Measurements from ENCODE around the gene RPS19BP1. TPM values are rescaled to one million over a fixed set of nuclear protein-coding genes. Genes with fewer than 3 reads are reported as not detected.
A peak's percentile ranks its signal among the peaks of the same experiment; 100 is the strongest.

The RPS19BP1 gene
- total and polyA plus RNA-seq, 2 experiments from 2014 or later, result 84.0 to 117 TPM

DNA sequence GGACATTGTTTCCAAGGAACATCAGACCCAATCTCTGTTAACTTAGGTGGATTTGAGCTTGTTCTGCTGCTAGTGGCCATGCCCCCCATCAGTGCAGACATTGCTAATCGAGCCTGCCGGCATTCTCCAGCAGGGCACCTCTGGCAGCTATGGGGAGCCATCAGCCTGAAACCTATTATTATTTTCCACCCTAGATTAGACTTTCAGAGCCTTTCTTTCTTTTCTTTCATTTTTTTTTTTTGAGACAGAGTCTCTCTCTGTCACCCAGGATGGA, 42.9 kb upstream of the RPS19BP1 start:
- H3K27ac ChIP-seq, result no peak overlapping the region
- DNase-seq (ENCODE audit: low spot score), result no peak
- TF ChIP-seq EZH2 (IDR thresholded peaks at IDR 0.05; ENCODE audit: borderline replicate concordance) (no peak), EZH2phosphoT487 (IDR thresholded peaks at IDR 0.05; ENCODE audit: low read depth, severe bottlenecking, unreplicated experiment) (no peak), CTCF (IDR thresholded peaks at IDR 0.05; ENCODE audit: poor library complexity) (no peak)
- H3K27me3 ChIP-seq, result no peaks in the 10 kb centered on the region
- no peaks in the 10 kb centered on the region for H3K79me2 ChIP-seq
- H3K9me2 ChIP-seq (replicated peaks; ENCODE audit: insufficient read depth), result no peaks in the 10 kb centered on the region
- peaks cover 6% of the 10 kb centered on the region for H3K4me1 ChIP-seq (ENCODE audit: insufficient read depth)
- H3K4me2 ChIP-seq, result no peak overlapping the region
- no peaks in the 10 kb centered on the region for H3K36me3 ChIP-seq (replicated peaks; ENCODE audit: insufficient read depth, low read depth)
- no peaks in the 10 kb centered on the region for H3K9me3 ChIP-seq (ENCODE audit: low read depth)
- H3K4me3 ChIP-seq, result no peak overlapping the region
- no peak overlapping the region for H2AFZ ChIP-seq
- no peaks in the 10 kb centered on the region for H4K20me1 ChIP-seq (ENCODE audit: insufficient read depth, poor library complexity, severe bottlenecking)
- WGBS (ENCODE audit: low lambda C conversion rate, missing lambda C conversion rate), result 97% methylated on average over 2 of the region's 2 CpGs

- Histone ChIP-seq H4K20me1 (ENCODE audit: insufficient read depth, poor library complexity, severe bottlenecking) (no peaks in the 10 kb centered on the region), H3K4me1 (ENCODE audit: insufficient read depth) (peaks cover 6% of the 10 kb centered on the region), H3K36me3 (replicated peaks; ENCODE audit: insufficient read depth, low read depth) (no peaks in the 10 kb centered on the region), H3K27me3 (no peaks in the 10 kb centered on the region), H3K27ac (no peak overlapping the region), H3K79me2 (no peaks in the 10 kb centered on the region), H3K9me2 (replicated peaks; ENCODE audit: insufficient read depth) (no peaks in the 10 kb centered on the region), H3K9me3 (ENCODE audit: low read depth) (no peaks in the 10 kb centered on the region), H3K4me3 (no peak overlapping the region), H2AFZ (no peak overlapping the region), H3K4me2 (no peak overlapping the region)
- DNase-seq (ENCODE audit: low spot score), result peak; percentile 68
- WGBS (ENCODE audit: low lambda C conversion rate, missing lambda C conversion rate), result 79% methylated on average over 14 of the region's 14 CpGs
- no peak for TF ChIP-seq EZH2phosphoT487 (IDR thresholded peaks at IDR 0.05; ENCODE audit: low read depth, severe bottlenecking, unreplicated experiment)
- TF ChIP-seq CTCF (IDR thresholded peaks at IDR 0.05; ENCODE audit: poor library complexity), result no peak
- no peak for TF ChIP-seq EZH2 (IDR thresholded peaks at IDR 0.05; ENCODE audit: borderline replicate concordance)
Measured at GRCh38 chr22:39574779-39575551, 42.4 kb upstream of the RPS19BP1 start.

DNA sequence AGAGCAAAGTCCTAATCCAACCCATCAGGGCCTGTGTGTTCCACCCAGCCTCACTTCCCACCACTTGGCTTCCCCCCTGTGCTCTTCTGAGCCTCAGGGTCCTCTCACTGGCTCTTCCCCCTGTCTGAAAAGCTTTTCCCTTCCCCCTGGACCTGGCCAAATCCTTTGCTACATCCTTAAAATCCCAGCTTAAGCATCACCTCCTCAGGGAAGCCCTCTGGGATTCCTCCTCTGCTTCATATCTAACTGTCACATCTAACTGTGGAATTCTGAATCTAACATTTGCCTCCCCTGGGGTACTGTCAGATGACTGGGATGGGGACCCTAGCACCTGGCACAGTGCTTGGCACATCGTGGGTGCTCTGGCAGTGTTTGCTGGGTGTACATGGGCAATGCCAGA, 39.0 kb upstream of the RPS19BP1 start:
- Histone ChIP-seq H2AFZ (no peak overlapping the region), H4K20me1 (ENCODE audit: insufficient read depth, poor library complexity, severe bottlenecking) (no peaks in the 10 kb centered on the region), H3K4me1 (ENCODE audit: insufficient read depth) (peaks cover 6% of the 10 kb centered on the region), H3K9me2 (replicated peaks; ENCODE audit: insufficient read depth) (no peaks in the 10 kb centered on the region), H3K4me3 (no peak overlapping the region), H3K27me3 (no peaks in the 10 kb centered on the region), H3K27ac (no peak overlapping the region), H3K9me3 (ENCODE audit: low read depth) (no peaks in the 10 kb centered on the region), H3K36me3 (replicated peaks; ENCODE audit: insufficient read depth, low read depth) (no peaks in the 10 kb centered on the region), H3K4me2 (no peak overlapping the region), H3K79me2 (no peaks in the 10 kb centered on the region)
- TF ChIP-seq EZH2 (IDR thresholded peaks at IDR 0.05; ENCODE audit: borderline replicate concordance) (no peak), EZH2phosphoT487 (IDR thresholded peaks at IDR 0.05; ENCODE audit: low read depth, severe bottlenecking, unreplicated experiment) (no peak), CTCF (IDR thresholded peaks at IDR 0.05; ENCODE audit: poor library complexity) (no peak)
- WGBS (ENCODE audit: low lambda C conversion rate, missing lambda C conversion rate), result 67% methylated on average over 1 of the region's 1 CpG
- DNase-seq (ENCODE audit: low spot score), result no peak

Measured in hepatocyte (in vitro differentiated cells).